Activated CD4-positive, alpha-beta T cell treated with anti-CD3 and anti-CD28 coated beads for 4 hours (primary cell): Measurements from ENCODE around the gene VASP.
A peak's percentile ranks its signal among the peaks of the same experiment; 100 is the strongest.

Source experiments
- DNase-seq, 2 donors: peaks; one replicate each; pipeline ENCODE4 v3.0.0-alpha.2; 2020

Gene VASP

DNA sequence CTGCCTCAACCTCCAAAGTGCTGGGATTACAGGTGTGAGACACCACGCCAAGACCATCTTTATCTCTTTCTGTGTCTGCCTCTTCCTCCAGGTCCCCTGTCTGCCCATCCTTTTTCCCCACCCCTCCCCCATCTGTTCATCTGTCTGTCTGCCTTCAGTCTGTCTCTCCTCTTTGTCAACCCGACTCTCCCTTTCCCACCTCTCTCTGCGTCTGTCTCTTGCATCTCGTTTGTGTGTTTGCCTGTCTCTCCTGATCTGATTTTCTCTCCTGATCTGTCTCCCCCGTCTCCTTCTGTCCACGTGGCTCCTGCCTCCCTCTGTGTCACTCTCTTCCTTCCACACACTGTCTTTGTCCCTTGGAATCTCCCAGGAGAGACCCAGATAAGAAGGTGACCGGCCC is 10.0 kb downstream of the VASP start:
- DNase-seq = no peak

DNA sequence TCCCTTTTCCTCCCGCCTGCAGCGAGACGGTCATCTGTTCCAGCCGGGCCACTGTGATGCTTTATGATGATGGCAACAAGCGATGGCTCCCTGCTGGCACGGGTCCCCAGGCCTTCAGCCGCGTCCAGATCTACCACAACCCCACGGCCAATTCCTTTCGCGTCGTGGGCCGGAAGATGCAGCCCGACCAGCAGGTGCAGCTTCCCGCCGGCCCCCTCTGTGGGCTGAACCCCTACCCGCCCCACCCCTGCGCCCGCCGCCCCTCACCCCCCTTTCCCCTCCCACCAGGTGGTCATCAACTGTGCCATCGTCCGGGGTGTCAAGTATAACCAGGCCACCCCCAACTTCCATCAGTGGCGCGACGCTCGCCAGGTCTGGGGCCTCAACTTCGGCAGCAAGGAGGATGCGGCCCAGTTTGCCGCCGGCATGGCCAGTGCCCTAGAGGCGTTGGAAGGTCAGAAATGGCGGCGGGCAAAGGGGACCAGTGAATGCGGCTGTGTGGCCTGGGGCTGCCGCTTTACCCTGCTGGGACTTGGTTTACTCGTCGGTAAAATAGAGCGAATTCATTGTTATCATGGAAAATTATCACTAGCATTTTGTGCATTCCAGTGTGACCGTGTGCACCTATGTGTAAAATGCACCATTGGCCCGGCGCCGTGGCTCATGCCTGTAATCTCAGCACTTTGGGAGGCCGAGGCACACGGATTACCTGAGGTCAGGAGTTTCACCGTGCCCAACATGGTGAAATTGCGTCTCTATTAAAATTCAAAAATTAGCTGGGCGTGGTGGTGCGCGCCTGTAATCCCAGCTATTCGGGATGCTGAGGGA is 10.6 kb downstream of the VASP start:
- DNase-seq = no peak

DNA sequence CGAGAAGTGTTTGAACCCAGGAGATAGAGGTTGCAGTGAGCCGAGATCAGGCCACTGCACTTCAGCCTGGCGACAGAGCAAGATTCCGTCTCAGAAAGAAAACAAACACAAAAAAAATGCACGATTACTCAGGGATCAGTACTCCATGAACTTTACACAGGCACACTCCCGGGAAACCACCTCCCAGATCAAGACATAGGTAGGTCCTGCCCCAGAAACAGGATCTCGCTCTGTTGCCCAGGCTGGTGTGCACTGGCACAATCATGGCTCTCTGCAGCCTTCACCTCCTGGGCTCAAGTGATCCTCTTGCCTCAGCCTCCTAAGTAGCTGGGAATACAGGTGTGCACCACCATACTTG is 11.2 kb downstream of the VASP start:
- DNase-seq = no peak

DNA sequence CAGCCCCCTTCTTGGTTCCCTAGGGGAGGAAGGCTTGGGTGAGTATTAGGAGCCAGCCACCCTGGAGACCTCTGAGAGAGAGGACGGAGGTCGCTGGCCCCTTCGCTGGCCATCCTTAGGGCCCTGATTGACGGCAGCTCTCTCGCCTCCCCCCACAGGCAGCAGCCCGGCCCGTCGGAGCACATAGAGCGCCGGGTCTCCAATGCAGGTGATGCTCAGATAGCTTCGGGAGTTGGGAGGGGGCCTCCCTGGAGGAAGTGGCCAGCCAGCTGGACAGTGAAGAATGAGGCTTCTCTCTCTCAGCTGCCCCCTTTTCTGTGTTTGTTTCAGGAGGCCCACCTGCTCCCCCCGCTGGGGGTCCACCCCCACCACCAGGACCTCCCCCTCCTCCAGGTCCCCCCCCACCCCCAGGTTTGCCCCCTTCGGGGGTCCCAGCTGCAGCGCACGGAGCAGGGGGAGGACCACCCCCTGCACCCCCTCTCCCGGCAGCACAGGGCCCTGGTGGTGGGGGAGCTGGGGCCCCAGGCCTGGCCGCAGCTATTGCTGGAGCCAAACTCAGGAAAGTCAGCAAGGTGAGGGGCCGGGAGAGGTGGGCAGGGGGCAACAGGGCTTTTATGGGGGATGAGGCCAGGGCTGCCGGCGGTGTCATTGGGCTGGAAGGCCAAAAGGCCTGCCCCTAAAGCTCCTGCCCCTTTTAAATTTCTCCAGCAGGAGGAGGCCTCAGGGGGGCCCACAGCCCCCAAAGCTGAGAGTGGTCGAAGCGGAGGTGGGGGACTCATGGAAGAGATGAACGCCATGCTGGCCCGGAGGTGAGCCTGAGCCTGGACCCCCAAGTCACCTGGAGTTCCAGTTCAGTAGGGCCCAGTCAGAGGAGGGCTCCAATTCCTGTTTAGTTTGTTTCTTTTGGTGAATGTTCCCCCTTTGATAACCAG is 15.0 kb downstream of the VASP start:
- no peak for DNase-seq

DNA sequence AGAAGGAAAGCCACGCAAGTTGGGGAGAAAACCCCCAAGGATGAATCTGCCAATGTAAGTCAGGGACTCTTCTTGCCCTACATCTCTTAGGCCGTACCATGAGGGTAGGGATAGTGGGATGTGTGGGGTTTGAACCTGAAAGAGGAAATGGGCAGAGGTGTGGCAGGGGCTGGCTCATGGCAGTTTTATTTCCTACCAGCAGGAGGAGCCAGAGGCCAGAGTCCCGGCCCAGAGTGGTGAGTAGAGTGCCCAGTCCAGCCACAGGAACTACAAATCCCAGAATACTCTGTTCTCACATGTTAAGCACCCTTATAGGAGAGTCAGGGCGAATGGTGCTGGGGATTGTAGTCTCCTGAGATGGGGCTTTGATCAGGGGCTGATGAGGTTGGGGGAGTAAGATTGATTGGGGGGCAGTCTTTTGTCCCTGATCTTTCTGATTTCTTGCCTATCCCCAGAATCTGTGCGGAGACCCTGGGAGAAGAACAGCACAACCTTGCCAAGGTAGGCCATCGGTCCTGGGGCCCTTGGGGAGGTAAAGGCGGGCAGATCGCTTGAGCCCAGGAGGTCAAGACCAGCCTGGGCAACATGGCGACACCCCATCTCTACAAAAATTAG is 16.5 kb downstream of the VASP start:
- DNase-seq = peak; percentile 64 to 67

DNA sequence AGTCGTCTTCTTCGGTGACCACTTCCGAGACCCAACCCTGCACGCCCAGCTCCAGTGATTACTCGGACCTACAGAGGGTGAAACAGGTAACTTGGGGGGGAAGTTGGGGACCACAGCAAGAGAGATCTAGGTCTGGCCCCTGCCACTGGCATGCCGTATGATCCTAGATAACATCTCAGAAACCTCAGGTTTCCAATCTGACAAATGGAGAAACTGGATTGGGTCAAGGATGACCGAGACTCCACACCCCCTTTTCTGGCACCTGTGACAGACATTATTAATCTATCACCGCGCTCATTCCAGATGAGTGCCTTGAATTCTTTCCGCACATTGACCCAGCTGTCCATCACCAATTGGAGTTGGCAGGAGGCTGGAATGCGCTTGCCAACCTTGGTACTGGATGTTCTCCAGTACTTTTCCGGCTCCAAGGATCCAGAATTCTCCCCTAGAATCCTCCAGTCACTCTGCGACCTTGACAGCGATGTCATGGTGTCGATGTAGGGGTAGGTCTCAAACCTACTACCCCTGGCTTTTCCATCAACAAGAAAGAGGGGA is 17.4 kb downstream of the VASP start:
- no peak for DNase-seq

GRCh38 chr19:45526143-45526542 is 18.9 kb downstream of the VASP start:
- DNase-seq = no peak

DNA sequence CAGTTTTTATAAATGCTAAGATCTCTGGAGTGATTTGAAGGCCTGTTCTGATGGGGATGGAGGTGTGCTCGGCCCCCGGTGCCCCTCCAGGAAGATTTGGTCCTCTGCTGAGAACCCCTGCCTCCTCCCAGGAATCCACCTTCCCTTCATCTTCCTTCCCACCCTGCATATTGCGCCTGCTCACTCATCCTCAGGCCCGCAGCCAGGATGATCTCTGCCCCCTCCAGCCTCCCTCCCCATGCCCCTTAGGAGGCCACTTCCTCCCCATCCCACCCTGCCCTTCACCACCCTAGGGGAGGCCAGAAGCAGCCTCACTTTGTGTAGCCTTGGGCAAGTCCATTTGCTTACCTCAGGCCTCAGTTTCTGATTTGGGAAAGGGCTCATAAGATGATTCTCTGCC is 19.7 kb downstream of the VASP start:
- DNase-seq = no peak

GRCh38 chr19:45527731-45528130 is 20.5 kb downstream of the VASP start:
- no peak for DNase-seq

GRCh38 chr19:45528149-45528743 is 21.0 kb downstream of the VASP start:
- DNase-seq = no peak

- DNase-seq = no peak
Measured at GRCh38 chr19:45528744-45529419, 21.6 kb downstream of the VASP start.

GRCh38 chr19:45529420-45529785 is 22.1 kb downstream of the VASP start:
- no peak for DNase-seq

DNA sequence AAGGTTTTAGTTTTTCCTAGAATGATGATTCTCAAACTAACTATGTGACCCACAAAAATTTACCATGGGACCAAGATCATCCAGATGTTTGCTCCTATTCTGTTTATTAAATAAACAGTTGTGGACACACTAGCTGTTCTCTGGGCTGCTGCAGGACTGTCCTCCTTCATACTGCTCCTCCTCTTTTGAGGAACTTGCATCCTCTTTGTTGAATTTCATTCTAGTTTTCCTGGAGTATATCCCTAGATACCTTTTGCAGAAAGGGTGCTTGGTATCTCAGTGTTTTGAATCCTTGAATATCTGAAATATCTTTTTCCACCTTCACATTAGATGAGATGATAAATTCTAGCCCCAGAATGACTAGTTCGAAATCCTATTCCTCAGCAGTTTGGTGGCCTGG is 24.1 kb downstream of the VASP start:
- no peak for DNase-seq

DNA sequence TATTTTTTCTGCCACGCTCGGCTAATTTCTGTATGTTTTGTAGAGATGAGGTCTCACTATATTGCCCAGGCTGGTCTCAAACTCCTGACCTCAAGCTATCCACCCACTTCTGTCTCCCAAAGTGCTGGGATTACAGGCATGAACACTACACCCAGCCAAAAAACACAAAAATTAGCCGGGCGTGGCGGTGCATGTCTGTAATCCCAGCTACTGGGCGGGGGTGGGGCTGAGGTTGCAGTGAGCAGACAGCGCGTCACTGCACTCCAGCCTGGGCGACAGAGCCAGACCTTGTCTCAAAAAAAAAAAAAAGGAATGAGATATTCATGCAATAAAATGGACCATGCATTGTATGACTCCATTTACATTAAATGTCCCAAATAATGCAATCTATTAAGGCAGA is 32.2 kb downstream of the VASP start:
- DNase-seq = no peak

- DNase-seq = no peak
Measured at GRCh38 chr19:45542234-45542668, 35.0 kb downstream of the VASP start.

GRCh38 chr19:45547211-45547770 is 40.0 kb downstream of the VASP start:
- no peak for DNase-seq

DNA sequence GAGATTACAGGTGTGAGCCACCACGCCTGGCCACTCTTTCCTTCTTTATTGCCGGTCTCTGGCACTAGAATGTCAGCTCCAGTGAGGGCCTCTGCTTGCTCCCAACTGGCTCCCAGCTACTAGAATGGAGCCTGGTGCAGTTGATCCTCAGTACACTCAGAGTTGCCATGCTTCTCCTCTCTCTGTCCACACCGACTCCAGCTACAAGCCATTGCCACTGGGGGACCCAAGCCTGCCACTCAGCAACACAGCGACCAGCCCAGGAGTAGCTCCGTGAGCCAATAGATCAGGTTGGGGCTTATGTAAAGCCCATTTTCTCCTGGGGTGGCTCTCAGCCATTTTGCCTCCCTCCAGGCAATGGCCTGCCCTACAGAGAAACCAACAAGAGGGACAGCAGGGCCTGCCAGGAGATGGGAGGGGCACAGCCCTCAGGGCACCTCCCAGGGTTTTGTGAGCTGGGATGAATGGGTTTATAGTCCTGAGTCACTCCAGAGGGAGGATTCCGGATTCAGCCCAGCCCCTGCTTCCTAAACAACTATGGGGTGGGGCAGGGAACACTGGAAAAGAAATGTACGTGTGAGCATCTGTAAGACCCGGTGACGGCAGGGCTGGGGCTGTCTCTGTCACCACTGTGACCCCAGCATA is 40.8 kb downstream of the VASP start:
- no peak for DNase-seq

GRCh38 chr19:45553464-45553863 is 46.2 kb downstream of the VASP start:
- no peak for DNase-seq

DNA sequence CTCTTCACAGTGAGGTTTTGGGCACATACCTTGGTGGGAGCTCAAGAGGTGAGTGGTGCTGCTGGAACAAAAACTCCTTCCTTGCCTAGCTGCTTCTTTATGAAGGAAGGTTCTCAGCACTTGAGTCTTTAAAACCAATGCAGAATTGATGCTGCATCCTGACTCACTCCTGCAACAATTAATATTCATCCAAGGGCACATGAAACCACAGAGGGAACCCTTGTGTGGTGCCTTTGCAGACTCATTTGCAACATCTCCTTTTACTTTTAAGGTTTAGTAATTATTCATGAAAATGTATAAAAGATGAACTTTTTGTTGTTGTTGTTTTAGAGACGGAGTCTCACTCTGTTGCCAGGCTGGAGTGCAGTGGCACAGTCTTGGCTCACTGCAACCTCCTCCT is 47.2 kb downstream of the VASP start:
- DNase-seq = no peak

DNA sequence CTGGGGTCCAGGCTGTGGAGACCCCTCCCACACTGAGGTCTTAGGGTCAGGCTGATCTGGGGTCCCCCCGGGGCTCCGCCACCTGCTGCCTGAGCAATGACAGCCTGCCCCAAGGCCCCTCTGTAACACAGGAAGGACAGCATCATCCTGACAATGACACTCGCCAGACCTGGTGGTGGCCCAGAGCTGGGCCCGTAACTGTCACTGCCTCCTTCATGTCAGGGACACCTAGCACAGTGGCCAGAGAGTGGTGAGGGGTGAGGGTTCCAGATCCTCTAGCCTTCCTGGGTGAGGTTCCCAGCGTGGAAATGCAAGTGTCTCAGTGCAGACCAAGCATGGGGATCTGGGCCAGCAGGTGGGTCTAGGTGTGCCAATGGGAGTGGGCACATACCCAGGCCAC is 49.6 kb downstream of the VASP start:
- no peak for DNase-seq

- DNase-seq = peak; percentile 54 to 68
Measured at GRCh38 chr19:45558399-45558878, 51.2 kb downstream of the VASP start.
